Osteocyte (in vitro differentiated cells): ENCODE measurements around the gene C11orf86. TPM values are rescaled to one million over a fixed set of nuclear protein-coding genes. Genes with fewer than 3 reads are reported as not detected.
A peak's percentile ranks its signal among the peaks of the same experiment; 100 is the strongest.

ENCODE experiments used
- DNase-seq: peaks from one replicate; pipeline ENCODE4 v3.0.0; 2021; ENCODE audit warnings: mixed read lengths; ENCODE audit not compliant: unreplicated experiment; ENCODE audit errors: extremely low spot score
- H3K27ac Mint-ChIP-seq: one replicate; pipeline ENCODE4 v1.8.0; 2021; ENCODE audit warnings: mild to moderate bottlenecking, mixed read lengths; ENCODE audit not compliant: unreplicated experiment
- H3K27me3 Mint-ChIP-seq: one replicate; pipeline ENCODE4 v1.8.0; 2021; ENCODE audit warnings: mixed read lengths; ENCODE audit not compliant: unreplicated experiment
- H3K36me3 Mint-ChIP-seq: one replicate; pipeline ENCODE4 v1.8.0; 2021; ENCODE audit warnings: mixed read lengths; ENCODE audit not compliant: unreplicated experiment
- H3K4me1 Mint-ChIP-seq: one replicate; pipeline ENCODE4 v1.8.0; 2021; ENCODE audit warnings: mixed read lengths; ENCODE audit not compliant: unreplicated experiment
- H3K4me3 Mint-ChIP-seq: one replicate; pipeline ENCODE4 v1.8.0; 2021; ENCODE audit warnings: mild to moderate bottlenecking, moderate library complexity, mixed read lengths; ENCODE audit not compliant: unreplicated experiment
- H3K9me3 Mint-ChIP-seq: one replicate; pipeline ENCODE4 v1.8.0; 2021; ENCODE audit warnings: mixed read lengths; ENCODE audit not compliant: unreplicated experiment
- total RNA-seq: library from RNA; stranded (reverse); gene quantifications from 2 replicates; pipeline ENCODE4 v1.2.1, GENCODE V29; 2021
- TF ChIP-seq, protein P1 (sequence below): fragments of 200-600 bp; sonication (generic); IDR thresholded peaks from 2 replicates; pipeline ENCODE4 v1.5.0; 2021; ENCODE audit warnings: antibody characterized with exemption, mild to moderate bottlenecking, moderate library complexity

Gene C11orf86
- total RNA-seq, 1 donor from 2014 or later: not detected

DNA sequence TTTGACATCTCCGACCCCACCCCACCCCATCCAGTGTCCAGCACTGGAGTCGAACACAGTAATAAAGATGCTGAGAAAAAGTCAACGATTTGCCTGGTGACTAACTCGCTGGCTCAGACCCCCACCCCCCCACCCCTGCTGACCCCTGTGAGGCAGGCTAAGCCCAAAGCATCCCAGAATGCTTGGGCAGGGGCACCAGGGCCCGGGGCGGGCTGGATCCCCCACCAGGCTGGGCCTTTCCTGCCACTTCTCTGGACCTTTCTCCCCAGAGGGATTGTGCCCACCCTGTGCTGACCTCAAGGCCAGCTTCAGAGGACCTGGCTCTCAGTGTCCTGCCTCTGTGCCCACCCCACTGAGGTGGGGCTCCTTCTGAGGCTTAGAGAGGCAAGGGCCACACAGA lies 1.8 kb downstream of the C11orf86 start:
- H3K27me3 Mint-ChIP-seq: no peaks in the 10 kb centered on the region
- DNase-seq: no peak
- TF ChIP-seq, protein P1, sequence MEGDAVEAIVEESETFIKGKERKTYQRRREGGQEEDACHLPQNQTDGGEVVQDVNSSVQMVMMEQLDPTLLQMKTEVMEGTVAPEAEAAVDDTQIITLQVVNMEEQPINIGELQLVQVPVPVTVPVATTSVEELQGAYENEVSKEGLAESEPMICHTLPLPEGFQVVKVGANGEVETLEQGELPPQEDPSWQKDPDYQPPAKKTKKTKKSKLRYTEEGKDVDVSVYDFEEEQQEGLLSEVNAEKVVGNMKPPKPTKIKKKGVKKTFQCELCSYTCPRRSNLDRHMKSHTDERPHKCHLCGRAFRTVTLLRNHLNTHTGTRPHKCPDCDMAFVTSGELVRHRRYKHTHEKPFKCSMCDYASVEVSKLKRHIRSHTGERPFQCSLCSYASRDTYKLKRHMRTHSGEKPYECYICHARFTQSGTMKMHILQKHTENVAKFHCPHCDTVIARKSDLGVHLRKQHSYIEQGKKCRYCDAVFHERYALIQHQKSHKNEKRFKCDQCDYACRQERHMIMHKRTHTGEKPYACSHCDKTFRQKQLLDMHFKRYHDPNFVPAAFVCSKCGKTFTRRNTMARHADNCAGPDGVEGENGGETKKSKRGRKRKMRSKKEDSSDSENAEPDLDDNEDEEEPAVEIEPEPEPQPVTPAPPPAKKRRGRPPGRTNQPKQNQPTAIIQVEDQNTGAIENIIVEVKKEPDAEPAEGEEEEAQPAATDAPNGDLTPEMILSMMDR: no peak
- no peak overlapping the region for H3K4me3 Mint-ChIP-seq
- peaks cover 26% of the 10 kb centered on the region for H3K4me1 Mint-ChIP-seq
- no peak overlapping the region for H3K27ac Mint-ChIP-seq
- H3K9me3 Mint-ChIP-seq: no peaks in the 10 kb centered on the region
- no peaks in the 10 kb centered on the region for H3K36me3 Mint-ChIP-seq

- Mint-ChIP-seq H3K9me3 (no peaks in the 10 kb centered on the region), H3K4me1 (peaks cover 29% of the 10 kb centered on the region), H3K36me3 (no peaks in the 10 kb centered on the region), H3K4me3 (no peak overlapping the region), H3K27me3 (no peaks in the 10 kb centered on the region), H3K27ac (no peak overlapping the region)
- no peak for DNase-seq
- TF ChIP-seq, protein P1: no peak
These were observed 3.1 kb downstream of the C11orf86 start for GRCh38 chr11:66978229-66978628.

DNA sequence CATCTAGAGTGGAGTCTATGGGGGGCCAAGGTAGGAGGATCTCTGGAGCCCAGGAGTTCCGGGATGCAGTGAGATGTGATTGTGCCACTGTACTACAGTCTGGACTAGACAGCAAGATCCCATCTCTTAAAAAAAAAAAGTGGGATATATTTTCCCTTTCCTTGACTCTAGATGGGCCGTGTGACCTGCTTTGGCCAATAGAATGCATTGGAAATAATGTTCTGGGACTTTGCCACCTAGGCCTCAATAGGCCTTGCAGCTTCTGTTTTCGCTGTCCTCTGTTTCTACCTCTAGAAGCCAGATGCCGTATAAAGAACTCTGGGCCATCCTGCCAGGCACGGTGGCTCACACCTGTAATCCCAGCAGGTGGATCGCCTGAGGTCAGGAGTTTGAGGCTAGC lies 3.6 kb downstream of the C11orf86 start:
- Mint-ChIP-seq H3K4me1 (peaks cover 30% of the 10 kb centered on the region), H3K27ac (no peak overlapping the region), H3K36me3 (no peaks in the 10 kb centered on the region), H3K4me3 (no peak overlapping the region), H3K9me3 (no peaks in the 10 kb centered on the region), H3K27me3 (no peaks in the 10 kb centered on the region)
- TF ChIP-seq, protein P1: no peak
- DNase-seq: no peak

DNA sequence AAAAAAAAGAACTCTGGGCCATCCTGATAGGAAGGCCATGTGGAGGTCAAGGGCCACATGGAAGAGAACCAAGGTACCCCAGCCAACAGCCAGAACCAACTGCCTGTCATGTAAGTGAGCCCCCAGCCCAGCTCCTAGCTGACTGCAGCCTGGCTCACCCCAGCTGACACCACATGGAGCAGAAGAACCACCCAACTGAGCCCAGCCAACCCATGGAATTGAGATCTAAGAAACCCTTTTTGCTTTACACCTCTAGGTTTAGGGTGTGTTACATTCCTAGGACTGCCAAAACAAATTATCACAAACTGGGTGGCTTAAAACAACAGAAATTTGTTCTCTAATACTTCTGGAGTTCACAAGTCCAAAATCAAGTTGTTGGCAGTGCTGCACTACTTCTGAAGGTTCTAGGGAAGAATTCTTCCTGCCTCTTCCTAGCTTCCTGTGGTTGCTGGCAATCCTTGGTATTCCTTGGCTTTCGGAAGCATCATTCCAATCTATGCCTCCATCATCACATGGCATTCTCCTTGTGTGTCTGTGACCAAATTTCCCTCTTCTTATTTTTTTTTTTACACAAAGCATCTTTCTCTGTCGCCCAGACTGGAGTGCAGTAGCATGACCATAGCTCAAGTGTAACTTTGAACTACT lies 4.4 kb downstream of the C11orf86 start:
- H3K4me1 Mint-ChIP-seq: peaks cover 26% of the 10 kb centered on the region
- H3K27ac Mint-ChIP-seq: no peak overlapping the region
- H3K9me3 Mint-ChIP-seq: no peaks in the 10 kb centered on the region

DNA sequence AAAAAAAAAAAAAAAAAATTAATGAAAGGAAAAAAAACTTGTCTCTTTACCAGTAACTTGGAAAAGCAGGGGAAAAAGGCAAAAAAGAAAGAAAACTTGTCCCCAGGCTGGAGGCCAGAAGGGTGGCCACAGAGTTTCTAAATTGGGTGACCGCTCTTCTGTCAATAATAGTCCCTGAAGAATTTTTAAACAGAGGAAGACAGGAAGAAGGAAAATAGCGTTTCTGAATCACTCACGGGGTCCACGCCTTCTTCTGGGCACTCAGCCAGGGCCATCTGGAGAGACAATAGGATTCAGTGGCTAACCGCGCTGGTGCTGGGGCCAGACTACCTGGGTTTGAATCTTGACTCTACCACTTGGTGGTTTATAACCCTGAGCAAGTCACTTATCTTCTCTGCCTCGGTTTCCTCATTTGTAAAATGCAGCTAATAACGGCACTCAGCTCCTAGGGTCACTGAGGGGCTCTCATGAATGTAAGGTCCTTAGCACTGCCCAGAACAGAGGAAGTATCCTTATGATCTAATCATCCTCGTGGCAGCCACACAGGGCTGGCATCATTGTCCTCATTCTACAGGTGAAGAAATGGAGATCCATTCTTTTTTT lies 7.0 kb downstream of the C11orf86 start:
- Mint-ChIP-seq H3K27ac (peak overlapping the region; percentile 39), H3K4me1 (peaks cover 31% of the 10 kb centered on the region), H3K27me3 (no peaks in the 10 kb centered on the region), H3K4me3 (no peak overlapping the region), H3K9me3 (no peaks in the 10 kb centered on the region), H3K36me3 (no peaks in the 10 kb centered on the region)
- peak; percentile 91 for DNase-seq
- TF ChIP-seq, protein P1: no peak

More for the DNA sequence above, 4.4 kb downstream of the C11orf86 start:
- TF ChIP-seq, protein P1: no peak
- H3K4me3 Mint-ChIP-seq: no peak overlapping the region
- no peaks in the 10 kb centered on the region for H3K36me3 Mint-ChIP-seq
- no peak for DNase-seq
- H3K27me3 Mint-ChIP-seq: no peaks in the 10 kb centered on the region
